Osteocyte (in vitro differentiated cells): ENCODE results near the gene ANTKMT. TPM values are rescaled to one million over a fixed set of nuclear protein-coding genes. Genes with fewer than 3 reads are reported as not detected.

Source experiments
- DNase-seq: peaks from one replicate; pipeline ENCODE4 v3.0.0; 2021; ENCODE audit warnings: mixed read lengths; ENCODE audit not compliant: unreplicated experiment; ENCODE audit errors: extremely low spot score
- H3K27ac Mint-ChIP-seq: one replicate; pipeline ENCODE4 v1.8.0; 2021; ENCODE audit warnings: mild to moderate bottlenecking, mixed read lengths; ENCODE audit not compliant: unreplicated experiment
- H3K27me3 Mint-ChIP-seq: one replicate; pipeline ENCODE4 v1.8.0; 2021; ENCODE audit warnings: mixed read lengths; ENCODE audit not compliant: unreplicated experiment
- H3K36me3 Mint-ChIP-seq: one replicate; pipeline ENCODE4 v1.8.0; 2021; ENCODE audit warnings: mixed read lengths; ENCODE audit not compliant: unreplicated experiment
- H3K4me1 Mint-ChIP-seq: one replicate; pipeline ENCODE4 v1.8.0; 2021; ENCODE audit warnings: mixed read lengths; ENCODE audit not compliant: unreplicated experiment
- H3K4me3 Mint-ChIP-seq: one replicate; pipeline ENCODE4 v1.8.0; 2021; ENCODE audit warnings: mild to moderate bottlenecking, moderate library complexity, mixed read lengths; ENCODE audit not compliant: unreplicated experiment
- H3K9me3 Mint-ChIP-seq: one replicate; pipeline ENCODE4 v1.8.0; 2021; ENCODE audit warnings: mixed read lengths; ENCODE audit not compliant: unreplicated experiment
- CTCF ChIP-seq: fragments of 200-600 bp; sonication (generic); IDR thresholded peaks from 2 replicates; pipeline ENCODE4 v1.5.0; 2021; ENCODE audit warnings: antibody characterized with exemption, mild to moderate bottlenecking, moderate library complexity
- microRNA-seq: library from miRNA; unstranded; fragments of <30 nt; microRNA quantifications from one replicate; pipeline ENCODE4 v1.1.0, GENCODE V29; 2020; ENCODE audit not compliant: unreplicated experiment
- total RNA-seq: library from RNA; stranded (reverse); gene quantifications from 2 replicates; pipeline ENCODE4 v1.2.1, GENCODE V29; 2021

ANTKMT gene
- total RNA-seq, 1 donor from 2014 or later = 41.7 TPM

- no peak for DNase-seq
- Mint-ChIP-seq H3K36me3 (no peaks in the 10 kb centered on the region), H3K4me1 (no peaks in the 10 kb centered on the region), H3K27ac (no peak overlapping the region), H3K27me3 (no peaks in the 10 kb centered on the region), H3K9me3 (no peaks in the 10 kb centered on the region), H3K4me3 (no peak overlapping the region)
- TF ChIP-seq CTCF = no peak
These were observed 46.8 kb downstream of the ANTKMT start for GRCh38 chr16:767743-768235.

GRCh38 chr16:768428-768827 is 47.5 kb downstream of the ANTKMT start:
- no peak for DNase-seq
- no peaks in the 10 kb centered on the region for H3K36me3 Mint-ChIP-seq
- no peak overlapping the region for H3K4me3 Mint-ChIP-seq
- H3K27me3 Mint-ChIP-seq = no peaks in the 10 kb centered on the region
- H3K27ac Mint-ChIP-seq = no peak overlapping the region
- TF ChIP-seq CTCF = no peak
- no peaks in the 10 kb centered on the region for H3K9me3 Mint-ChIP-seq
- H3K4me1 Mint-ChIP-seq = no peaks in the 10 kb centered on the region

- TF ChIP-seq CTCF = no peak
- H3K36me3 Mint-ChIP-seq = no peaks in the 10 kb centered on the region
- H3K4me1 Mint-ChIP-seq = no peaks in the 10 kb centered on the region
- no peak overlapping the region for H3K4me3 Mint-ChIP-seq
- H3K27me3 Mint-ChIP-seq = no peaks in the 10 kb centered on the region
- H3K27ac Mint-ChIP-seq = no peak overlapping the region
- H3K9me3 Mint-ChIP-seq = no peaks in the 10 kb centered on the region
- no peak for DNase-seq
These were observed 48.3 kb downstream of the ANTKMT start for GRCh38 chr16:769184-769784.

- Mint-ChIP-seq H3K9me3 (no peaks in the 10 kb centered on the region), H3K4me1 (no peaks in the 10 kb centered on the region), H3K4me3 (no peak overlapping the region), H3K27ac (no peak overlapping the region), H3K36me3 (no peaks in the 10 kb centered on the region), H3K27me3 (no peaks in the 10 kb centered on the region)
- DNase-seq = no peak
- no peak for TF ChIP-seq CTCF
These were observed 49.0 kb downstream of the ANTKMT start for GRCh38 chr16:769934-770333.

DNA sequence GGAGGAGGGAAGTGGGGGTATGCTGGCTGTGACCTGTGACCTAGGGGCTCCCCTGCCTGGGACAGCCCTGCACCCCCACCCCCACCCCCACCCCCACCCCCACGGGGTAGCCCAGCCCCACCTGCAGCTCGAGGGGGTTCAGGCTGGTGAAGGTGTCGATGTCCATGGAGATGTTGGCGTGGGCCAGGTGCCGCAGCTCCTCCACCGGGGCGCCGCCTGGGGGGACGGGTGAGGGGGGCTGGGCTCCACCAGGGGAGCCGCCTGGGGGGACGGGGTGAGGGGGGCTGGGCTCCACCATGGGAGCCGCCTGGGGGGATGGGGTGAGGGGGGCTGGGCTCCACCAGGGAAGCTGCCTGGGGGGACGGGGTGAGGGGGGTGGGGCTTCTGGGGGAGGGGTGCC is 49.5 kb downstream of the ANTKMT start:
- H3K4me1 Mint-ChIP-seq = no peaks in the 10 kb centered on the region
- TF ChIP-seq CTCF = no peak
- H3K4me3 Mint-ChIP-seq = no peak overlapping the region
- H3K27ac Mint-ChIP-seq = no peak overlapping the region
- H3K27me3 Mint-ChIP-seq = no peaks in the 10 kb centered on the region
- H3K9me3 Mint-ChIP-seq = no peaks in the 10 kb centered on the region
- no peak for DNase-seq
- H3K36me3 Mint-ChIP-seq = no peaks in the 10 kb centered on the region

Small RNA genes within 50 kb of the gene (microRNA-seq; reads per million reads assigned to microRNA genes)
- gene MIR662 = not detected

Other genes with a start within 250 kb of the ANTKMT start
- 38.3 and 39.9 TPM in 2 replicates for gene CAPN15, start 193.4 kb upstream of the ANTKMT start, total RNA-seq
- gene PRR35, start 160.8 kb upstream of the ANTKMT start, total RNA-seq = not detected in 2 replicates
- 0.57 and 1.7 TPM in 2 replicates for gene NHLRC4, start 154.1 kb upstream of the ANTKMT start, total RNA-seq
- gene PIGQ, start 151.2 kb upstream of the ANTKMT start, total RNA-seq = 62.0 and 63.6 TPM in 2 replicates
- gene RAB40C, start 131.1 kb upstream of the ANTKMT start, total RNA-seq = 17.1 and 20.0 TPM in 2 replicates
- gene WFIKKN1, start 90.2 kb upstream of the ANTKMT start, total RNA-seq = 0.47 and 0.56 TPM in 2 replicates
- 58.2 and 69.8 TPM in 2 replicates for gene METTL26, start 84.8 kb upstream of the ANTKMT start, total RNA-seq
- gene MCRIP2, start 79.3 kb upstream of the ANTKMT start, total RNA-seq = 11.3 and 14.8 TPM in 2 replicates
- gene WDR90, start 71.8 kb upstream of the ANTKMT start, total RNA-seq = 28.2 and 38.9 TPM in 2 replicates
- 125 and 126 TPM in 2 replicates for gene RHOT2, start 53.0 kb upstream of the ANTKMT start, total RNA-seq
- gene RHBDL1, start 45.5 kb upstream of the ANTKMT start, total RNA-seq = 3.6 and 5.4 TPM in 2 replicates
- gene STUB1, start 40.7 kb upstream of the ANTKMT start, total RNA-seq = 109 and 116 TPM in 2 replicates
- 57.6 and 62.1 TPM in 2 replicates for gene JMJD8, start 36.8 kb upstream of the ANTKMT start, total RNA-seq
- gene WDR24, start 30.7 kb upstream of the ANTKMT start, total RNA-seq = 19.4 and 19.9 TPM in 2 replicates
- gene FBXL16, start 15.3 kb upstream of the ANTKMT start, total RNA-seq = 0.32 and 0.44 TPM in 2 replicates
- 48.2 and 49.7 TPM in 2 replicates for gene METRN, start 6.0 kb upstream of the ANTKMT start, total RNA-seq
- gene CCDC78, start 5.3 kb downstream of the ANTKMT start, total RNA-seq = 2.6 and 3.1 TPM in 2 replicates
- 11.3 and 17.3 TPM in 2 replicates for gene HAGHL, start 6.0 kb downstream of the ANTKMT start, total RNA-seq
- 31.4 and 31.5 TPM in 2 replicates for gene CIAO3, start 19.9 kb downstream of the ANTKMT start, total RNA-seq
- gene MSLN, start 39.6 kb downstream of the ANTKMT start, total RNA-seq = 0.19 and 0.21 TPM in 2 replicates
- 20.8 and 24.3 TPM in 2 replicates for gene RPUSD1, start 67.2 kb downstream of the ANTKMT start, total RNA-seq
- gene CHTF18, start 67.5 kb downstream of the ANTKMT start, total RNA-seq = 19.3 and 25.4 TPM in 2 replicates
- gene GNG13, start 79.6 kb downstream of the ANTKMT start, total RNA-seq = not detected in 2 replicates
- gene LMF1, start 249.8 kb downstream of the ANTKMT start, total RNA-seq = 24.6 and 27.4 TPM in 2 replicates